ENCODE results near the gene USP36.
A peak's percentile ranks its signal among the peaks of the same experiment; 100 is the strongest.
"Not testable (repeated sequence)": the region's sequence is repeated elsewhere in the genome, so short reads cannot be mapped to it uniquely, and the experiment has no call there.

Gene USP36

GRCh38 chr17:78781104-78781892 lies 59.3 kb downstream of the USP36 start:
- no peak for DNase-seq (ENCODE audit: low read depth)
- TF ChIP-seq CTCF (IDR thresholded peaks at IDR 0.05; ENCODE audit: low read depth, low read length, missing control alignments), result no peak
- peak overlapping the region; percentile 78 for H3K4me3 ChIP-seq (ENCODE audit: low read depth, low read length)

- no peak for DNase-seq (ENCODE audit: low read depth)
- peak overlapping the region; percentile 78 for H3K4me3 ChIP-seq (ENCODE audit: low read depth, low read length)
- TF ChIP-seq CTCF (IDR thresholded peaks at IDR 0.05; ENCODE audit: low read depth, low read length, missing control alignments), result no peak
Observed at GRCh38 chr17:78780335-78780734, 60.3 kb downstream of the USP36 start.

GRCh38 chr17:78779850-78780249 lies 60.8 kb downstream of the USP36 start:
- peak; percentile 84 for DNase-seq (ENCODE audit: low read depth)
- H3K4me3 ChIP-seq (ENCODE audit: low read depth, low read length), result peak overlapping the region; percentile 78
- no peak for TF ChIP-seq CTCF (IDR thresholded peaks at IDR 0.05; ENCODE audit: low read depth, low read length, missing control alignments)

GRCh38 chr17:78779286-78779651 lies 61.3 kb downstream of the USP36 start:
- not testable (repeated sequence) for DNase-seq (ENCODE audit: low read depth)
- H3K4me3 ChIP-seq (ENCODE audit: low read depth, low read length), result peak overlapping the region; percentile 78

GRCh38 chr17:78777881-78778280 lies 62.7 kb downstream of the USP36 start:
- TF ChIP-seq CTCF (IDR thresholded peaks at IDR 0.05; ENCODE audit: low read depth, low read length, missing control alignments), result no peak
- no peak overlapping the region for H3K4me3 ChIP-seq (ENCODE audit: low read depth, low read length)
- DNase-seq (ENCODE audit: low read depth), result no peak

- no peak for DNase-seq (ENCODE audit: low read depth)
- H3K4me3 ChIP-seq (ENCODE audit: low read depth, low read length), result peak overlapping the region; percentile 59
- TF ChIP-seq CTCF (IDR thresholded peaks at IDR 0.05; ENCODE audit: low read depth, low read length, missing control alignments), result peak; percentile 0
Observed at GRCh38 chr17:78774956-78775571, 65.5 kb downstream of the USP36 start.

GRCh38 chr17:78774453-78774852 lies 66.2 kb downstream of the USP36 start:
- peak overlapping the region; percentile 59 for H3K4me3 ChIP-seq (ENCODE audit: low read depth, low read length)
- TF ChIP-seq CTCF (IDR thresholded peaks at IDR 0.05; ENCODE audit: low read depth, low read length, missing control alignments), result no peak
- no peak for DNase-seq (ENCODE audit: low read depth)
